Hematopoietic multipotent progenitor cell (in vitro differentiated cells): ENCODE data around the gene MRPS18C. TPM values are rescaled to one million over a fixed set of nuclear protein-coding genes. Genes with fewer than 3 reads are reported as not detected.
"Not testable (repeated sequence)": the region's sequence is repeated elsewhere in the genome, so short reads cannot be mapped to it uniquely, and the experiment has no call there.

Source experiments
- DNase-seq, 3 donors: peaks; one replicate each; pipeline ENCODE4 v3.0.0-alpha.2; 2011 to 2015; ENCODE audit warnings: low read depth in 2 of 3, low spot score in 2 of 3
- total RNA-seq: library from RNA; depleted of rRNA; stranded (reverse); fragments of >200 nt; gene quantifications from one replicate; pipeline ENCODE4 v1.2.3, GENCODE V29; 2012

The MRPS18C gene
- total RNA-seq, 1 donor, result 7.3 TPM

GRCh38 chr4:83496085-83496917, 40.4 kb downstream of the MRPS18C start:
- DNase-seq, result not testable (repeated sequence)

GRCh38 chr4:83498187-83498586, 42.3 kb downstream of the MRPS18C start:
- no peak for DNase-seq

- not testable (repeated sequence) for DNase-seq
Observed at GRCh38 chr4:83501671-83502070, 45.8 kb downstream of the MRPS18C start.

DNA sequence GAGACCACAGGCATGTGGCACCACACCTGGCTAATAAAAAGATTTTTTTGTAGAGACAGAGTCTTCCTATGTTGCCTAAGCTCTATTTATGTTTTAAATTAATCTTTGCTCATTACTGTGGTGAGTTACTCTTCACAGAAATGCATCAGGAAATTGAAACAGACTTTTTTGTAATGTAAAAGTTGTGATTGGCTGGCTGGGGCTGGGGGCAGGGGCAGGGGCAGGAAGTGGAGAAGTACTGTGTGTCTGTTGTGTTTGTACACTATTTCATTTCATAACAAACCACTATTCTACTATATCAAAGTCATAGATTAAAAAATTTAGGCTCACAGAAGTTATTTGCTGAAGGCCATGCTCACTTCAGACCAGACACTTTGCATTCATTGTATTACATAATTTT, 48.1 kb downstream of the MRPS18C start:
- no peak for DNase-seq

DNA sequence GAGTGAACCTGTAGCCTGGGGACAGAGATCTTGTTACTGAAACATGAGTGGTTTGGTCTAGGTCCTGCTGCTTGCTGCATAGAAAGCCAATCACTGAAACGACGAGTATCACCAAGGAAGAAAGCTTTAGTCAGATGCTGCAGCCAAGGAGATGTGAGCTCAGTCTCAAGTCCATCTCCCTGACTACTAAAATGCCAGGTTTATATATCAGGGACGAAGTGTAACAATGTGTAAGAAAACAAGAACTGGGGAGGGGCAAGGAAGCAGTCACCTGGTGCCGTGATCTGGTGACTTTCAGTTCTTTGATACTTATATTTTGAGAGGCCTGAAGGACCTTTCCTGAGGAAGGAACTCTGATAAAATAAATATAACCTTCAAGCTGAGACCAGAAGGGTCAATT, 48.6 kb downstream of the MRPS18C start:
- DNase-seq, result no peak

- DNase-seq, result no peak
Observed at GRCh38 chr4:83504996-83505395, 49.1 kb downstream of the MRPS18C start.

- DNase-seq, result peak in 2 of 3 donors; percentile 54 to 80
Observed at GRCh38 chr4:83509156-83509585, 53.3 kb downstream of the MRPS18C start.

GRCh38 chr4:83510442-83510841, 54.6 kb downstream of the MRPS18C start:
- DNase-seq, result no peak

Other genes starting within 250 kb of the MRPS18C start
- 11.6 TPM for gene COQ2, start 171.3 kb upstream of the MRPS18C start, total RNA-seq
- 0.81 TPM for gene HPSE, start 121.2 kb upstream of the MRPS18C start, total RNA-seq
- gene HELQ, start 235 bp upstream of the MRPS18C start, total RNA-seq, result 14.0 TPM
- gene ABRAXAS1, start 29.0 kb downstream of the MRPS18C start, total RNA-seq, result 14.5 TPM
- 19.4 TPM for gene GPAT3, start 80.0 kb downstream of the MRPS18C start, total RNA-seq